ENCODE measurements around the gene PDGFRA. TPM values are rescaled to one million over a fixed set of nuclear protein-coding genes. Genes with fewer than 3 reads are reported as not detected.
A peak's percentile ranks its signal among the peaks of the same experiment; 100 is the strongest.

PDGFRA gene
- total and polyA plus RNA-seq, 2 experiments from 2014 or later, result 32.1 to 60.9 TPM

DNA sequence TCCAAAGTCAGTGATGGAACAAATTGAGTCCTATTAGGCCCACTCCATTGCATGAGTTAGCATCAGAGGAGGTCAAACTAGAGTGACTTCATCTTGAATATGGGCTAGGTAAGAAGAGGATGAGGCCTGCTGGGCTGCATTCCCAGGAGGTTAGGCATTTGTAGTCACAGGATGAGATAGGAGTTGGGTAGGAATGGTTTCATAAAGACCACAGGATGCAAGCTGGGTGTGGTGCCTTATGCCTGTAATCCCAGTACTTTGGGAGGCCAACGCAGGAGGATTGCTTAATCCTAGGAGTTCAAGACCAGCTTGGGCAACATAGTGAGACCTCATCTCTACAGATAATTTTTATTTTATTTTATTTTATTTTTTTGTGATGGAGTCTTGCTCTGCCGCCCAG, 26.8 kb downstream of the PDGFRA start:
- H3K4me1 ChIP-seq (ENCODE audit: low read depth), result peaks cover 17% of the 10 kb centered on the region
- no peak overlapping the region for H3K27ac ChIP-seq
- no peak overlapping the region for H3K4me3 ChIP-seq
- DNase-seq (ENCODE audit: low read depth in 1 of 2, low spot score in 1 of 2), result peak in 1 of 2 donors; percentile 70
- H3K36me3 ChIP-seq, result no peaks in the 10 kb centered on the region
- no peaks in the 10 kb centered on the region for H3K9me3 ChIP-seq (ENCODE audit: low read depth)
- TF ChIP-seq CTCF (IDR thresholded peaks at IDR 0.05; ENCODE audit: low read depth, low read length), result no peak
- no peaks in the 10 kb centered on the region for H3K27me3 ChIP-seq

- Histone ChIP-seq H3K4me1 (ENCODE audit: low read depth) (peaks cover 17% of the 10 kb centered on the region), H3K4me3 (no peak overlapping the region), H3K27ac (no peak overlapping the region), H3K27me3 (no peaks in the 10 kb centered on the region), H3K36me3 (peaks cover 3% of the 10 kb centered on the region), H3K9me3 (ENCODE audit: low read depth) (no peaks in the 10 kb centered on the region)
- DNase-seq (ENCODE audit: low read depth in 1 of 2, low spot score in 1 of 2), result no peak
- no peak for TF ChIP-seq CTCF (IDR thresholded peaks at IDR 0.05; ENCODE audit: low read depth, low read length)
Measured at GRCh38 chr4:54256491-54257486, 27.7 kb downstream of the PDGFRA start.

DNA sequence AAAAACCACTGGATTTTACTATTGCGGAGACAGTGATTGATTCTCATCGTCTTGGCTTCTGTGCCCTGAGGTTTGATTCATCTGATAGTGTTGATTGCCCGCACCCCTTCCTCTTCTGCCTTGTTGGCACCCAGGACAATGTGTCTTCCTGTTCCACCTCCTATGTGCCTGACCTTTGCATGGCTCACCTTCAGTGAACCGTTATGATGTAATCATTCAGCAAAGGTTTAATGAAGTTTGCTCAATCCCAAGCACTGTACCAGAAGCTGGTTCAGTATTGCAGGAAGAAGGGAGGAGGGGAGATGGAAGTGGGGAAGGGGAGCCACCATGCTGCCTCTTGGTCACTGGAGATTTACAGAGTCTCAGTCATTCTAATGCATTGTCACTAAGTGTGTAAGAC, 36.3 kb downstream of the PDGFRA start:
- no peaks in the 10 kb centered on the region for H3K27me3 ChIP-seq
- H3K36me3 ChIP-seq, result peaks cover 69% of the 10 kb centered on the region
- no peak for TF ChIP-seq CTCF (IDR thresholded peaks at IDR 0.05; ENCODE audit: low read depth, low read length)
- no peaks in the 10 kb centered on the region for H3K4me1 ChIP-seq (ENCODE audit: low read depth)
- no peaks in the 10 kb centered on the region for H3K9me3 ChIP-seq (ENCODE audit: low read depth)
- no peak overlapping the region for H3K4me3 ChIP-seq
- no peak overlapping the region for H3K27ac ChIP-seq
- DNase-seq (ENCODE audit: low read depth in 1 of 2, low spot score in 1 of 2), result no peak

GRCh38 chr4:54268151-54268550, 39.1 kb downstream of the PDGFRA start:
- H3K4me1 ChIP-seq (ENCODE audit: low read depth), result no peaks in the 10 kb centered on the region
- TF ChIP-seq CTCF (IDR thresholded peaks at IDR 0.05; ENCODE audit: low read depth, low read length), result no peak
- no peaks in the 10 kb centered on the region for H3K27me3 ChIP-seq
- H3K9me3 ChIP-seq (ENCODE audit: low read depth), result no peaks in the 10 kb centered on the region
- H3K4me3 ChIP-seq, result no peak overlapping the region
- H3K36me3 ChIP-seq, result peaks cover 77% of the 10 kb centered on the region
- DNase-seq (ENCODE audit: low read depth in 1 of 2, low spot score in 1 of 2), result no peak
- H3K27ac ChIP-seq, result no peak overlapping the region

DNA sequence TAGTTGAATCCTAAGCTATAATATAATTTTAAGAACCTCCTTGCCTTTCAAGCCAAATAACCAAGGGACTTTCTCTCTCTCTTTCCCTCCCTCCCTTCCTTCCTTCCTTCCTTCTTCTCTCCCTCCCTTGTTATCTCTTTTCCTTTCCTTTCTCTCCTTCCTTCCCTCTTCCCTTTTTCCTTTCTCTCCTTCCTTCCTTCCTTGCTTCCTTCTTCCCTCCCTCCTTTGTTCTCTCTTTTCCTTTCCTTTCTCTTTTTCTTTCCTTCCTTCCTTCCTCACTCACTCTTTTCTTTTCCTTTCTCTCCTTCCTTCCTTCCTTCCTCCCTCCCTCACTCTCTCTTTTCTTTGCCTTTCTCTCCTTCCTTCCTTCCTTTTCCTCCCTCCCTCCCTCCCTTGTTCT, 42.4 kb downstream of the PDGFRA start:
- H3K4me1 ChIP-seq (ENCODE audit: low read depth), result no peaks in the 10 kb centered on the region
- H3K27me3 ChIP-seq, result no peaks in the 10 kb centered on the region
- H3K9me3 ChIP-seq (ENCODE audit: low read depth), result no peaks in the 10 kb centered on the region
- no peak overlapping the region for H3K27ac ChIP-seq
- no peak for DNase-seq (ENCODE audit: low read depth in 1 of 2, low spot score in 1 of 2)
- H3K36me3 ChIP-seq, result peaks cover 67% of the 10 kb centered on the region
- TF ChIP-seq CTCF (IDR thresholded peaks at IDR 0.05; ENCODE audit: low read depth, low read length), result no peak
- no peak overlapping the region for H3K4me3 ChIP-seq
